Gastroesophageal sphincter (tissue), 4 donors: ENCODE data around the gene ARHGEF17. TPM values are rescaled to one million over a fixed set of nuclear protein-coding genes. Genes with fewer than 3 reads are reported as not detected.

Experiments
- ATAC-seq: fragments of 150-250 bp; one replicate; pipeline ENCODE4 v1.9.1; 2016; ENCODE audit warnings: mild to moderate bottlenecking, moderate library complexity
- H3K27ac ChIP-seq, 4 donors: fragments of 200-600 bp; sonication (generic) in 3 of 4; 1 replicate in 3 of 4; 2 replicates in 1 of 4; pipeline ENCODE4 v1.5.1; 2016 to 2019
- H3K27me3 ChIP-seq: fragments of 200-600 bp; sonication (generic); one replicate; pipeline ENCODE4 v1.5.1; 2019
- H3K36me3 ChIP-seq, 2 donors: fragments of 200-600 bp; sonication (generic); one replicate each; pipeline ENCODE4 v1.5.1; 2019; ENCODE audit warnings: control low read depth in 1 of 2
- H3K4me1 ChIP-seq, 3 donors: fragments of 200-600 bp; sonication (generic); 1 replicate in 2 of 3; 2 replicates in 1 of 3; pipeline ENCODE4 v1.5.1; 2016 to 2019; ENCODE audit warnings: control low read depth in 2 of 3
- H3K4me3 ChIP-seq, 2 donors: fragments of 200-600 bp; sonication (generic); one replicate each; pipeline ENCODE4 v1.5.1; 2019; ENCODE audit warnings: mild to moderate bottlenecking in 1 of 2, moderate library complexity in 1 of 2
- H3K9me3 ChIP-seq, 3 donors: fragments of 200-600 bp; sonication (generic); one replicate each; pipeline ENCODE4 v1.5.1; 2017 to 2019; ENCODE audit warnings: control low read depth in 2 of 3
- EP300 ChIP-seq: sonication (generic); formaldehyde crosslinking; IDR thresholded peaks from one replicate; pipeline ENCODE4 v1.6.1; 2017; ENCODE audit warnings: antibody characterized with exemption, mild to moderate bottlenecking
- POLR2A ChIP-seq, 2 donors: fragments of 450-650 bp; IDR thresholded peaks; one replicate each; pipeline ENCODE4 v1.6.1; 2017; ENCODE audit warnings: antibody characterized with exemption in 2 of 2, mild to moderate bottlenecking in 2 of 2, moderate library complexity in 1 of 2
- POLR2AphosphoS5 ChIP-seq: sonication (generic); formaldehyde crosslinking; IDR thresholded peaks from one replicate; pipeline ENCODE4 v1.6.1; 2017; ENCODE audit warnings: antibody characterized with exemption
- WGBS, 2 donors: methylation state at CpG; one replicate each; pipeline ENCODE4 v1.1.5; 2018; ENCODE audit warnings: low coverage in 1 of 2; 5-methylcytosine and 5-hydroxymethylcytosine counted together
- total RNA-seq, 4 donors: library from RNA; depleted of rRNA; stranded (reverse); fragments of >200 nt; gene quantifications; one replicate each; pipeline ENCODE4 v1.1.0, GENCODE V29; 2016
- TF ChIP-seq, protein P1 (sequence below), 4 experiments: fragments of 200-600 bp in 2 of 4; fragments of 450-650 bp in 2 of 4; sonication (generic) in 1 of 4; IDR thresholded peaks; one replicate each; pipeline ENCODE4 v1.5.1; 2017 to 2019; ENCODE audit warnings: antibody characterized with exemption in 4 of 4, mild to moderate bottlenecking in 2 of 4, moderate library complexity in 2 of 4

ARHGEF17 gene
- total RNA-seq, 4 donors from 2014 or later = 52.5 to 169 (median 84.4) TPM

DNA sequence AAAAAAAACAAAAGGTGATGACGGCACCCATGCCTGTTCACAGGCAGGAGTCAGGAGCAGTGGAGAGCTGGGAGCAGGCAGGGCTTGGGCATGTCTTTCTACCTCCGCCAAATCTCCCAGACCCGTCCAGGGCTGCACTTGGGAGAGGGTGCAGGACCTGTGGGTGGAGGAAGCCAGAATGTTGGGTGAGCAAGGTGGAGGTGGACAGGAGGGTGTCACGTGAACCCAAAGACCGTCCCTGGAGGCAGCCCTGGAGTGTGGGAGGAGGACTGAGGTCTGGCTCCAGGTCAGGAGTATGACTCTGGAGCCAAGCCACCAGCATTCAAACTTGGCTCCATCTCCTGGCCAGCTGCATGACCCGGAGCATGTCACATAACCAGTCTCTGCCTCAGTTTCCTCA is 41.6 kb downstream of the ARHGEF17 start:
- Histone ChIP-seq H3K4me1 (peaks cover 0 to 50% (median 7%) of the 10 kb centered on the region in 3 donors), H3K36me3 (peaks cover 0 to 49% of the 10 kb centered on the region in 2 donors), H3K4me3 (no peak overlapping the region), H3K27ac (peak overlapping the region in 2 of 4 donors; percentile 64 to 70), H3K9me3 (no peaks in the 10 kb centered on the region), H3K27me3 (no peaks in the 10 kb centered on the region)
- ATAC-seq = no peak
- TF ChIP-seq POLR2AphosphoS5 = no peak
- TF ChIP-seq POLR2A (IDR thresholded peaks at IDR 0.05) = no peak
- TF ChIP-seq, protein P1, sequence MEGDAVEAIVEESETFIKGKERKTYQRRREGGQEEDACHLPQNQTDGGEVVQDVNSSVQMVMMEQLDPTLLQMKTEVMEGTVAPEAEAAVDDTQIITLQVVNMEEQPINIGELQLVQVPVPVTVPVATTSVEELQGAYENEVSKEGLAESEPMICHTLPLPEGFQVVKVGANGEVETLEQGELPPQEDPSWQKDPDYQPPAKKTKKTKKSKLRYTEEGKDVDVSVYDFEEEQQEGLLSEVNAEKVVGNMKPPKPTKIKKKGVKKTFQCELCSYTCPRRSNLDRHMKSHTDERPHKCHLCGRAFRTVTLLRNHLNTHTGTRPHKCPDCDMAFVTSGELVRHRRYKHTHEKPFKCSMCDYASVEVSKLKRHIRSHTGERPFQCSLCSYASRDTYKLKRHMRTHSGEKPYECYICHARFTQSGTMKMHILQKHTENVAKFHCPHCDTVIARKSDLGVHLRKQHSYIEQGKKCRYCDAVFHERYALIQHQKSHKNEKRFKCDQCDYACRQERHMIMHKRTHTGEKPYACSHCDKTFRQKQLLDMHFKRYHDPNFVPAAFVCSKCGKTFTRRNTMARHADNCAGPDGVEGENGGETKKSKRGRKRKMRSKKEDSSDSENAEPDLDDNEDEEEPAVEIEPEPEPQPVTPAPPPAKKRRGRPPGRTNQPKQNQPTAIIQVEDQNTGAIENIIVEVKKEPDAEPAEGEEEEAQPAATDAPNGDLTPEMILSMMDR (IDR thresholded peaks at IDR 0.05) = no peak
- TF ChIP-seq EP300 = no peak
- 39 to 59% methylated on average over 4 to 5 of the region's 6 CpGs for WGBS, 2 donors

DNA sequence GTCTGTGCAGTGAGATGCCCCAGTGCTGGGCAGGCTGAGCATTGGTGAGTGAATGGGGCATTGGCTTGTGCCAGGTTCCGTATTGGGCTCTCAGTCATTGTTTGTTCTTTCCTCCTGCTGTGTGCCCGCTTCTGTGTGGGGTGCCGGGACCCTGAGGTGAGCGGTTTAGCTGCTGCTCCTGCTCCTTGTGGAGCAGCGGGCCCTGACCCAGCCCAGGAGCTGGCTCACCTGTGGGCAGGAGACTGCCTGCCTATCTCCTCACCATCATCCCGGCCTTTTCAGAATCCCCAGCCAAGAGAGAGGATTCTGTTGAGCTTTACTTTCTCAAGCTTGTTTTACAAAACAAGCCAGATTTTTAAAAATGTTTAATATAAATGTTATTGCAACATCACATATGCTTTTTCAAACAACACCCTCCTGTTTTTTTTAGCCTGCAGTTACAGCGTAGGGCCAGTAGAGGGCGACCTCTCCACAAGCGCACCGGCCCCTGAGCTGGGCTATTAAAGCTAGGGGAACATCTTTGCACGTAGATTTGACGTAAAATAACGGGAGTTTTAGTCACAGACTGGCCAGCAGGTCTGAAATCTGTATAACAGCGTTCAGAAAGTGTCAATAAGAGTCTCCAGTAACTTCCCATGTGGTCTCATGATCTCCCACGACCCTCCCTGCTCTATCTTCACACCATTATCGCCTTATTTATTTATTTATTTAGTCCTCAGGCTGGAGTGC is 43.0 kb downstream of the ARHGEF17 start:
- ATAC-seq = peak; percentile 77
- 5 to 27% methylated on average over 7 to 16 of the region's 16 CpGs for WGBS, 2 donors
- H3K9me3 ChIP-seq = no peaks in the 10 kb centered on the region
- no peak overlapping the region for H3K4me3 ChIP-seq
- H3K27me3 ChIP-seq = no peaks in the 10 kb centered on the region
- TF ChIP-seq, protein P1 (IDR thresholded peaks at IDR 0.05) = peak in 3 of 4 experiments; percentile 91 to 96 (median 93)
- TF ChIP-seq POLR2A (IDR thresholded peaks at IDR 0.05) = no peak
- H3K4me1 ChIP-seq = peaks cover 0 to 36% (median 0%) of the 10 kb centered on the region in 3 donors
- H3K36me3 ChIP-seq = peaks cover 0 to 63% of the 10 kb centered on the region in 2 donors
- H3K27ac ChIP-seq = peak overlapping the region in 3 of 4 donors; percentile 64 to 77 (median 70)

DNA sequence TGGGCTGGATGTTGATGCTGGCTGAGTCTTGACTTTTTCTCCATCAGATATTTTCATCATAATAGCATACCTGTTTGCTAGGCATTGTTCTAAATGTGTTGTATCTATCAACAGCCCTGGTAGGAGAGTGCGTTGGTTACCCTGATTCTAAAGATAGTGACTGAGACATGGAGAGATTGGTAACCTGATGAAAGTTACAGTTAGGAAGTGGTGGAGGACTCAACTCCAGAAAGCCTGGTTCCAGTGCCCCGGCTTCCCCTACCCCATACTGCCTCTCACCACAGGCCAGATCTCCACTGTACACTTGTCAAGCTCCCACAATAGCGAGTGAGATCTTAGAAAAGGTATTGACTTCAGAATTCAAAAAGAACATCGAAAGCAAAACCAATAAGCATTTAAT is 45.3 kb downstream of the ARHGEF17 start:
- WGBS, 2 donors = 70 to 90% methylated on average over 3 to 4 of the region's 4 CpGs
- ATAC-seq = no peak
- no peak overlapping the region for H3K27ac ChIP-seq
- TF ChIP-seq, protein P1 (IDR thresholded peaks at IDR 0.05) = no peak
- TF ChIP-seq POLR2AphosphoS5 (no peak), EP300 (no peak), POLR2A (IDR thresholded peaks at IDR 0.05) (no peak)
- peaks cover 0 to 39% (median 0%) of the 10 kb centered on the region in 3 donors for H3K4me1 ChIP-seq
- H3K9me3 ChIP-seq = no peaks in the 10 kb centered on the region
- no peaks in the 10 kb centered on the region for H3K27me3 ChIP-seq
- no peak overlapping the region for H3K4me3 ChIP-seq
- H3K36me3 ChIP-seq = peaks cover 0 to 66% of the 10 kb centered on the region in 2 donors

DNA sequence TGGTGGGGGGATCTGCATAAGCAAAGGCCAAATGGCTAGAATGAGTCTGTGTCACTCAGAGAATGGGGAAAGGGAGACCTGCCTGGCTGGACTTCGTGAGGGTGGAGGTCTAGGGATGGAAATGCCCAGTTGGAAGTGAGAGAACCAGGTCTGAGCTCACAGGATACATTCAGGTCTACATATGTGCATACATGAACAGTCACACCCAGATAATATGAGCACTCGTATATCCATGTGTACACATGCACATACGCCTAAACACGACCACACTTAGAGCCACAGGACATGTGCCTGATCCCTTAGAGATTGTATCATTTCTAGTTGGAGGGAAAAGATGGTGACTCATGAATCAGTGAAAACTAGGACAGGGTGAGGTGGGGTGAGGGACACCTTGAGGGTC is 47.0 kb downstream of the ARHGEF17 start:
- H3K27ac ChIP-seq = no peak overlapping the region

More for the DNA sequence above, 47.0 kb downstream of the ARHGEF17 start:
- H3K4me3 ChIP-seq = no peak overlapping the region
- no peak for ATAC-seq
- H3K36me3 ChIP-seq = peaks cover 0 to 76% of the 10 kb centered on the region in 2 donors
- no peaks in the 10 kb centered on the region for H3K9me3 ChIP-seq
- TF ChIP-seq POLR2AphosphoS5 (no peak), EP300 (no peak), POLR2A (IDR thresholded peaks at IDR 0.05) (no peak)
- TF ChIP-seq, protein P1 (IDR thresholded peaks at IDR 0.05) = no peak
- no peaks in the 10 kb centered on the region for H3K27me3 ChIP-seq
- WGBS, 2 donors = 92 to 100% methylated on average over 1 to 2 of the region's 4 CpGs
- peaks cover 0 to 40% (median 0%) of the 10 kb centered on the region in 3 donors for H3K4me1 ChIP-seq
